ENCODE measurements around the gene NUTM2A.
A peak's percentile ranks its signal among the peaks of the same experiment; 100 is the strongest.
"Not testable (repeated sequence)": the region's sequence is repeated elsewhere in the genome, so short reads cannot be mapped to it uniquely, and the experiment has no call there.

Gene NUTM2A, protein sequence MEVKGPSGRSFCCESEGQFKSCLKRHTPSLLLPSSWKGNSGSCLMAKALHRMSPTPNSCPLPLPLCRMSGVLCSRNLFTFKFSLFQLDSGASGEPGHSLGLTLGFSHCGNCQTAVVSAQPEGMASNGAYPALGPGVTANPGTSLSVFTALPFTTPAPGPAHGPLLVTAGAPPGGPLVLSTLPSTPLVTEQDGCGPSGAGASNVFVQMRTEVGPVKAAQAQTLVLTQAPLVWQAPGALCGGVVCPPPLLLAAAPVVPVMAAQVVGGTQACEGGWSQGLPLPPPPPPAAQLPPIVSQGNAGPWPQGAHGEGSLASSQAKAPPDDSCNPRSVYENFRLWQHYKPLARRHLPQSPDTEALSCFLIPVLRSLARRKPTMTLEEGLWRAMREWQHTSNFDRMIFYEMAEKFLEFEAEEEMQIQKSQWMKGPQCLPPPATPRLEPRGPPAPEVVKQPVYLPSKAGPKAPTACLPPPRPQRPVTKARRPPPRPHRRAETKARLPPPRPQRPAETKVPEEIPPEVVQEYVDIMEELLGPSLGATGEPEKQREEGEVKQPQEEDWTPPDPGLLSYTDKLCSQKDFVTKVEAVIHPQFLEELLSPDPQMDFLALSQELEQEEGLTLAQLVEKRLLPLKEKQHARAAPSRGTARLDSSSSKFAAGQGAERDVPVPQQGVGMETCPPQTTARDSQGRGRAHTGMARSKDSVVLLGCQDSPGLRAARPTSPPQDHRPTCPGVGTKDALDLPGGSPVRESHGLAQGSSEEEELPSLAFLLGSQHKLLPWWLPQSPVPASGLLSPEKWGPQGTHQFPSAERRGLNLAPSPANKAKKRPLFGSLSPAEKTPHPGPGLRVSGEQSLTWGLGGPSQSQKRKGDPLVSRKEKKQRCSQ

DNA sequence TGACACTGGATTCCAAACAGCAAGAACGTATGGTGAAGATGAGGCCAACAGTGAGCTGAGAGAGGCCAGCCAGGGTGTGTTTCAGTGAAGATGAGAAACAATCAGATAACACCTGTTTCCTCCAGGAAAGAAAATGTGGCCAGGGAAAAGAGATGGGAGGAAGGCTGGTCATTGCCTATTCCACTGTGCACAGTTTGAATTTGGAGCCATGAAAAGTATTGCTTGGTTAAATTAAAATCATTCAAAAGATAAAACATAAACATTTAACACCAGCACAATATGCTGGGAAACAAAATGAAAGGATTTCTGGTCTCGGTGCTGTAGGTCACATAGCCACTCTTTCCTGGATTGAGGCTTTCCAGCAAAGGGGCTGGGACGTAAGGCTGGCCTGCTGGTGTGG is at the start of gene NUTM2A:
Gene NUTM2A (plus strand): TSS at position 301 of the 400 bp plus-strand sequence. CDS start 383 bp downstream, outside the sequence.
- DNase-seq (ENCODE audit: low spot score): not testable (repeated sequence)

DNA sequence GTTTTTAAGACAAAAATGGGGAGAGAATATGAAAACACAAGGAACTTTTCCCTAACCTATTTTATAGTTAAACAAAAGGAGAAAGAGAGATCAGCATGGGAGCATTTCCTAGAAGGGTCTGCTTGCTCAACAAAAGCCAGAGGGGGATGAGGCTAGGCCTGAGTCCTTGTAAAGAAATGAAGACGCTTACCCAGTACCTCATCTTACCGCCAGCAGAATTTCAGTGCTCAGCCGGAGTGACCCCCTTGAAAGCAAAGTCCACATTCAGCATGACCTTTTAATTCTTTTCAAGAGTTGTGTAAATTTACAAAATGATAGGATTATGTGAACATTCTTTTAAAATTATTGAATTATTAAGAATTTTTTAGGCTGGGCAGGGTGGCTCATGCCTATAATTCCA is 47.7 kb upstream of the NUTM2A start:
- not testable (repeated sequence) for DNase-seq (ENCODE audit: low spot score)

DNA sequence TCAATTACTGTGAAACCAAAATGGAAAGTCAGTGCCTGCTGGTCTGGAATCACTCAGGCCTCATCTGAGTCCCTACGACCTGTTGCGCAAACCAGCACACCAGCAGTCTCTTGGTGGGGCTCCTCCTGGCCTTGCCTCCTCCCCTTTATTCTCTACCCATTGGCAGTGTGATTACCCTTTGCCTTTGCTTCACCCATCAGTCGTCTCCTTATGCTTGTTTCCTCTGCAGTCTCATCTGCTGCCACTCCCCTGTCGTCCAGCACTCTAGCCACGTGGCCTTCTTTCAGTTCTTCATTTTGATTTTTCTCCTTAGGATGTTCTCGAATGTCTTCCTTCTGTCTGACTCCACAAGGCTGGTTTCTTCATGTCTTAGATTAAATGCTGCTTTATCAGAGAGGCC is 40.8 kb upstream of the NUTM2A start:
- DNase-seq (ENCODE audit: low spot score): not testable (repeated sequence)

DNA sequence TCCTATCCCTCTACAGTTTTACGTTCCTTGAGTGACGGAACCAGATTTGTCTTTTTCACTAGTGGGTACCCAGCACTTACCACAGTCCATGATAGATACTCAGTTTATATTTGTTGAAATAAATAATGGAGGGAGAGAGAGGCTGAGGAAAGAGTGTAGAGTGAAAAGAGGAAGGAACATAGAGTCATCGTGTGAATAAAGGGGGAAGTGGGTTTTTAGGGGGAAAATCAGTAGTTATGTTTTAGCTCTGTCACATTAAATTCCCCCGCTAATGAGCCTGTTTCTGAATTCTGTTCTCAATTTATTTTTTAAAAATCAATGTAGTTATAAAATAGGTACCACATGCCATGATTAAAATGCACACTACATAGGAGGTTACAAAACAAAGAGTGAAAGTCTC is 39.2 kb upstream of the NUTM2A start:
- DNase-seq (ENCODE audit: low spot score): not testable (repeated sequence)

DNA sequence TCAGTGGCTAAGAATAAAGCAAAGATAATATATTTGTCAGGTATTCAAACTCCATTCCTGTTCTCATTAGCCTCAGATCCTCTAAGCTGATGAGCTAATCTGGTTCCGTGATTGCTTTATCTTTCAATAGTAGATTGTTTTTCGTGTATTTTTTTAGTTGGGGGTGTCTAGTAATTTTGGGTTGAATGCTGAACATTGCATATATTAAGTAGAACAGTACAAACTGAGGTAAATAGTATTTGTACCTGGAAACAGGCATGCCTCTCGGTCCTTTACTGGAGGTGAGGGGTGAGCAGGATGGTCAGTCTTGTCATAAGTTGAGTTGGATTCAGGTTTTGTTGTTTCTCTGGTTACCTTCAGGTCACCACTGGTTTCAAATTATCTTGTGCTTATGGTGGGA is 37.7 kb upstream of the NUTM2A start:
- DNase-seq (ENCODE audit: low spot score): not testable (repeated sequence)

DNA sequence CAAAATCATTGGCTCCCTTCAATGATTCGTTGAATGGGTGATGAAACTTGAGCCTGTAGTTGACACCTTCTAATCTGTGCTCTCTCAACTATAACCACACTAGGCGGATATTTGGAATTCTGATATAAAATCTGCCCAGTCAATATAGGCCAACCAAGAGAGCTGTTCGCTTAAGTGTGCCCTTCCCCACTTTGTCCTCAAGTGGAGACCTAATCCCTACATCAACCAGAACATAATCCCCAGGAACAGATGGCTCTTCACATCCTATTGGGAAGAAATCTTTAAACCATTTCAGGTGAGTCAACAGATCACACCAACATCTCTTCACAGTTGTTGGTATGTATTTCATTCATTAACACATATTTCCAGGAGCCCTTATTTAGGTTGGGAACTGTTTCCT is 33.4 kb upstream of the NUTM2A start:
- not testable (repeated sequence) for DNase-seq (ENCODE audit: low spot score)

DNA sequence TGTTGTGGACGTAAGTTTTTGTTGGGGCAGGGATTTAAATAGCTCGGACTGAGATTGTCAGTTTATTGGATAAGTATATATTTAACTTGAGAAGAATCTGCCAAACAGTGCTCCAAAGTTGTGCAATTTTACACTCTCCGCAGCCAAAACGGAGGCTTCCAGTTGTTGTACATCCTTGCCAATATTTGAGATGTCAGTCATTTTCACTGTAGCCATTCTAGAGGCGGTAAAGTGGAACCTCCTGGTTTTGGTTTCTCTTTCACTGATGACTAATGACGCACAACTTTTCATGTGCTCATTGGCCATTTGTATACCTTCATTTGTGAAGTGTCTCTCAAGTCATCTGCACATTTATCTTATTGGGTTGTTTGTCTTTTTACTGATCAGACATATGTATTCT is 24.3 kb upstream of the NUTM2A start:
- DNase-seq (ENCODE audit: low spot score): peak; percentile 71

DNA sequence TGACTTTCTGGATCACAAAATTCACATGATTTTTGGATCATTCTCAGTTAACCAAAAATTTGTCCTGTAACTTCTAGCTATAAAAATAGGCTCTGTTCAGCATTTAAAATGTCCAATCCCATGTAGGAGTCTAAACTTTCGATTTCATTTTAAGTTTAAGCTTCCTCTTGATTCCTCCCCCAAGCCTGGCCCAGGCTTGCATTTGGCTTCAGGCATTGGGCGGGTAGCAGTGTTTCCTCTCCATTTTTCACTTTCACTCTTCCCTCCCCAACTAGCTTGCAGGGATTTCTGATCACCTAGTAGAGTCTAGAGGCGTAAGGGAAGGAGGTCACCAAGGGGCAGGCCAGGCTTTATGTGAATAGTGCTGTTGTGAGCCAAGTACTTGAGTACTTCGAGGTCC is 20.4 kb upstream of the NUTM2A start:
- not testable (repeated sequence) for DNase-seq (ENCODE audit: low spot score)

DNA sequence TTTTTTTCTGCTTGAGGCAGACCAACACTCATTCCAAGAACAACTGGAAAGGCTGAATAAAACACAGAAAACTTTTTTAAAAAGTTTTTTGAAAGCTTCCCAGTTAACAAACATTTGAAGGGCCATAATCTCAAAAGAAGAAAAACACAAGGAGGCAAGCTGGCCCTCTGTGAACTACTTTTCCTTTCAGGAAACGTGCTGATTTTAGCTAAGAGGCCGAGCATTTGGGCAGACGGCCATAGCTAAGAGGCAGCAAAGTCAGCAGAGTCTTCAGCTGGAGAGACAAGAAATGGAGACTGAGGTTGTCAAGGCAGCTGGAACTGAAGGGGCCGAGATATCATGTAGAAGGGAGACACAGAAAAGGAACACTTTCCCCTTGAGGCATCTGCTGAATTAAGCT is 18.3 kb upstream of the NUTM2A start:
- DNase-seq (ENCODE audit: low spot score): not testable (repeated sequence)

DNA sequence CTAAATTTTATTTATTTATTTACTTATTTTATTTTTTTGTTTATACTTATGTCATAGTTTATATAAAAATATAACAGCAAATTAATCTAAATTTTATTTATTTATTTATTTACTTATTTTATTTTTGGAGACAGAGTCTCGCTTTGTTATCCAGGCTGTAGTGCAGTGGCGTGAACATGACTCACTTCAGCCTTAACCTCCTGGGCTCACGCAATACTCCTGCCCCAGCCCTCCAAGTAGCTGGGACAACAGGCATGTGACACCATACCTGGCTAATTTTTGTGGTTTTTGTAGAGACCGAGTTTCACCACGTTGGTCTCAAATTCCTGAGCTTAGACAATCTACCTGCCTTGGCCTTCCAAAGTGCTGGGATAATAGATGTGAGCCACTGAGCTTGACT is 14.9 kb upstream of the NUTM2A start:
- not testable (repeated sequence) for DNase-seq (ENCODE audit: low spot score)

DNA sequence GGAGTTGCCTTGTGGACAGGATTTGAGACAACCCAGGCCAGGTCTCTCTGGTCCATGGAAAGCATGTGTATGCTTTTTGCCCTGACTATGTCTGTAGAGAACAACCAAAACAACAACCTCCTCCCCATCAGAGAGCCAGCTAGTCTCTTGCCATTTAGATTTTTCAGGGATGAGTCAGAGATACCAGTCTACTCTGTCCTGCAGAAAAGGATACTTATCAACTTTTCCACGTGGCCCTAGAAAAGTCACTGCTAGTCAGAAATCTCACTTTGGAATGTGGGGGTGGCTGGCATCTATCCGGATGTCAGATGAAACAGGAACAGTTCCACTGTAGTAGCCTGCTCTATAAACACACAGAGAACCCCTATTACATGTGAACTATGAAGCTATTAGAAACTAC is 13.4 kb upstream of the NUTM2A start:
- DNase-seq (ENCODE audit: low spot score): peak; percentile 1

DNA sequence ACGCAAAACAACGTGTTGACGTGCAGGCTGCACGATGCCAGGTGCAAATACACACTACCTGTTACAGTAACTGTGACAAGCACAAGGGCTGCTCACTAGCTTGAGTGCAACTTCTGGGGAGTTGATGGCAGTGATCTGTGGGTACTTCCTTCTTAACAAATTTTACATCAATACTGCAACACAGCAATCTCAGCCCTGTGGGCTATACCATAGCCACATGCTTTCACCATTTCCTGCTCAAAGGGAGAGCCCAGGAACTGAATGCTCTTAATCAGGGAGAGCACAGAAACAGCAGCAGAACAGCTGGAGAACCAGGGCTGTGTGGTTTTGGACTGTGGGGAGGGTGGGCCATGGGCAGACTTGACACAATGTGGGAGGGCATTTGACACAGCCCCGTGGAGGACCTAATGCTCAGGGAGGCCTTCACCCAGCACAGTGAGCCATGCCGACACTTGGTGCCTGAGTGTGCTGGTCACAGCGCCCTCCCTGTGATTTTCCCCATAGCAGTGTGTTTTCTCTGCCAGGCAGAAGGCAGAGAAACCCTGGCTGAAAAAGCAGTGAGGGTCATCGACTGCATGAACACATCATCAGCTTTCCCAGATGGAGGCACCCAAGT is 12.0 kb upstream of the NUTM2A start:
- DNase-seq (ENCODE audit: low spot score): not testable (repeated sequence)

DNA sequence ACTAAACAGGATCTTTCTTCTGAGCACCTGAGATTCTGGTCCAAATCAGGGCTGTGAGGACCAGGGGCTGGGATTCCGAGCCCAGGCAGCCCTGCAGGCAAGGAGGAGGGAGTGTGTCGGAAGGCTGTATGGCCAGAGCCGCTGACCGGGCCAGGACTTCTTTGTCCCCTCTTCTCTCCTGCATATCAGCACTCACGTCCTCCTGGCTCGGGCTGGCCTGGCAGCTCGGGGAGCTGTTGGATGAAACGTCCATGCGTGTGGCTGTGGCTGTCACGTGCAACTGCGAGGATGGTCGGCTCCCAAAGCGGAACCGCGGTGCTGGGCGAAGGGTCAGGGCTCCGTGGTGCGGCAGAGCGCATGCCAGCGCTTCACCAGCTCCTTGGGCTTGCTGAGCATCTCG is 11.4 kb upstream of the NUTM2A start:
- not testable (repeated sequence) for DNase-seq (ENCODE audit: low spot score)

DNA sequence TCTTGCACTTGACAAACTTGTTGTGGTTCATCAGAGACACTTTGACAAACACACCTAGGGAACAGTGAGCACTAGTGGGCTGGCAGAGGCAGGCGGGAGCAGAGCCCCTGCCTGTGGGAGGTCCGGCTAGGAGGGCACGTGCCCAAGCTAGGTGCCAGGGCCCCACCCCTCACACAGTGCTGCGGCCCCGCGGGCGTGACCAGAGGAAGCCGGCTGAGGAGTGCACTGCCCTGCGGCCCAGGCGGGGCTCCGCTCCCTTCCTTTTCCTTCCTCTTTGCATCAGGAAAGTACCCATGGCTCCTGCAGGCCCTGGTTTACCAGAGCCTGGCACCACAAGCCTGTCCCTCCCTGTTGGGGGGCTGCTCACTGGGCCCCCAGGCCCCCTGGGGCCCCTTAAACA is 9.1 kb upstream of the NUTM2A start:
- DNase-seq (ENCODE audit: low spot score): not testable (repeated sequence)

DNA sequence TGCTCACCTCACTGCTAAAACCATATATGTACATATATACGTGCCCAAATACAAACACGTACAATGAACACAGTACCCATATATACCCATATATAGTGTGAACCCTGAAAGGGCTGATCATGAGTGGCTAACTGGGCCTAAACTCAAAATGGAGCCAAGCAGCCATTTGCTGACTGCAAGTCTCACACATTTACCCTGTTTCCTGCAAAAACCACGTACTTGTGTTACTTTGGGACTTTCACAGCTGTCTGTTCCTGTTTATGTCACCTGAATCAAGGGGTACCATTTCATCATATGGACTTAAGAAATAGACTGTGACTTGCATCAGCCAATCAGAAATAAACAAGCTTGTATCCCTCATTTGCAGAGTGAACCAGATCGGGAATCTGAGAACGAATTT is 5.9 kb upstream of the NUTM2A start:
- not testable (repeated sequence) for DNase-seq (ENCODE audit: low spot score)

DNA sequence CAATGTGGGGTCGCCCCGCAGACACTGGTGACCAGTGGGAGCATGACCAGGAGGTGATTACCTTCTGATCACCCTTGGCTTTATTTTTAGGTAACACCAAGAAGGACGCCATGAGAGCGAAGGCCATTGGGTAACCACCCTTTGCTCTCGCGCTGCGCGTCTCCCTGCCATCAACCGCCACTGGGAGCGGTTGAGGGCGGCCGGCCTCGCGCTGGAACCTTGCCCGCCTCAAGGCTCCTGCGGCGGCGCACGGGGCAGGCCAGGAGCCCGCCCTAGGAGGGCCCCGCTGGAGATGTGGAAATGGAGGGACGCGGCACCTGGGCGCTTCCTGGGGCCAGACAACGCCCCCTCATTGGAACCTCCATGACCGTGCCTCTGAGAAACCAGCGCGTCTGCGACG is 2.5 kb upstream of the NUTM2A start:
- not testable (repeated sequence) for DNase-seq (ENCODE audit: low spot score)

DNA sequence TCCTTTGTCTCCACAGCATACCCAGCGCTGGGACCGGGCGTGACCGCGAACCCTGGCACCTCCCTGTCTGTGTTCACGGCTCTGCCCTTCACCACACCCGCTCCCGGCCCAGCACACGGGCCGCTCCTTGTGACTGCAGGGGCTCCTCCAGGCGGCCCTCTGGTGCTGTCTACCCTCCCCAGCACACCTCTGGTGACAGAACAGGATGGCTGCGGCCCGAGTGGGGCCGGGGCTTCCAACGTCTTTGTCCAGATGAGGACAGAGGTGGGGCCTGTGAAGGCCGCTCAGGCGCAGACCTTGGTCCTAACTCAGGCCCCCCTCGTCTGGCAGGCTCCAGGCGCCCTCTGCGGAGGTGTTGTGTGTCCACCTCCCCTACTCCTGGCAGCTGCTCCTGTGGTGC is 3.0 kb downstream of the NUTM2A start:
- DNase-seq (ENCODE audit: low spot score): not testable (repeated sequence)

DNA sequence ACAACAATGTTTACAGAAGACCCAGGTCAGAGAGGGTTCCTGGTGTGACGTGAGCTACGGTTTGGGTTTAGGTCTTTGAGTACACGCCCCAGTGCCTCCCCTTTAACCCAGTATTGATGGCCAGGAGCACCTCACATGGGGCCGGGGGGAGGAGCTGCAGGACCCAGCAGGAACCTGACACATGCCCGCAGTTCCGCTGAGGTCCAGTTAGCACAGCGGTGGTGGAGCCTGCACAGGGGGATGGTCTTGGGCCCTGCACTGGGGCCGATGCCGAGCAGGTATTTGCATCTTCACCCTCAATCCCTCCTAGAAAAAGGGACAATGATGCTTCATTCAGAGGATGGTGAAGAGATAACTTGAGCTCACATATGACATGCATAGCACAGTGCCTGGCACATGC is 4.0 kb downstream of the NUTM2A start:
- not testable (repeated sequence) for DNase-seq (ENCODE audit: low spot score)

DNA sequence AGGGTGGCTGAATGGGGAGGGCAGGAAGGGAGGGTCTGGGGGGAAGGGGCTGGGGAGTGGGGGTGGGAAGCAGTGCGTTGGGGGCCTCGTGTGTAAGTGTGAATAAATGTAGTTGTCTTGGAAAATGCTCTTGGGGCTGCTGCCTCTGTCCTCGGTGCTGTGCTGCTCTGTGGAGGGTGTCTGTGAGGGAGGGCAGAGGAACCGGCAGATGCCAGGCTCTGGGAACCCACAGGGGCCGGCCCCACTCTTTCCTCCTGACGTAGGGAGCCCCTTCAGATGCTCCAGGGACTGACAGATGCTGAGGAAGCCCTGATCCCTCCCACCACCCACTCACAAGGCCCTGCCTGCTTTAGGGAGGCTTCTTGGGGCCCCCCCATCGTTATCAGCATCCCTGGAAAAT is 9.6 kb downstream of the NUTM2A start:
- DNase-seq (ENCODE audit: low spot score): not testable (repeated sequence)

DNA sequence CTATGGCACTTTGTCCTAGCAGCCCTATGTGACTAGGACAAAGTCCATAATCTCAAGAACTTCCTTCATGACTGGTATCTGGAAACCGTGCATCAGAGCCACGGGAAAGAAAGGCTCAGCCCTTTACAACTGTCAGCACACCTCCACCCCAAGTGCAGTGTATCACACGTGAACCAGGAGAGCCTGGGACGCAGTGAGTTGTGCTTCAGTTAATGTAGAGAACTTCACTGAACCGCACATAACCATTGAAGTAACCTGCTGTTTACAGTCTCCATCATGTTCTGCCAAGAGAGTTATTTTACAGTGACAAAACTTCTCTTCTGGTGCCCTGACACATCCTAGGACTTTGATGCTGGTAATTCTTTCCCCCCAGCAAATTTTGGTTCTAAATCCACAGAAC is 12.0 kb downstream of the NUTM2A start:
- not testable (repeated sequence) for DNase-seq (ENCODE audit: low spot score)

DNA sequence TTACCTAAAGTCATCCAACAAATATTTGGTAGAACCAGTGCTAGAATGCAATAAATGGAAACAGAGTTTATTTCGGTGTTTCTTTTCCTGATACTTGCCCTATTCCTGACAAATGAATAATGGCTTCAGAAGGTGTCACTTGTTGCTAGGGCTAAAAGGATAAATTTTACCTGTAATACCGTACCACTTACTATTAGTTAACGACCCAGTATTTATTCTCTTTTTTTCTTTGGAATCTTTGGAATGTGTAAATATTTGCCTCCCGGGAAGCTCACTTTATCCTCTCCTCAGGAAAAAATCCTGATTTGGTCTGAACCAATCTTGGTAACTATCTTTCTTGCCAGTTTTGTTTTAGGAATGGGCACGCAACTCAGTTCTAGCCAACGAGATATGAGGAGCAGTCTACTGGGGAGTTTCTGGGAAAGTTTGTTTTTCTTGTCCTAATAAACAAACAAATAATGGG is 14.1 kb downstream of the NUTM2A start:
- not testable (repeated sequence) for DNase-seq (ENCODE audit: low spot score)

DNA sequence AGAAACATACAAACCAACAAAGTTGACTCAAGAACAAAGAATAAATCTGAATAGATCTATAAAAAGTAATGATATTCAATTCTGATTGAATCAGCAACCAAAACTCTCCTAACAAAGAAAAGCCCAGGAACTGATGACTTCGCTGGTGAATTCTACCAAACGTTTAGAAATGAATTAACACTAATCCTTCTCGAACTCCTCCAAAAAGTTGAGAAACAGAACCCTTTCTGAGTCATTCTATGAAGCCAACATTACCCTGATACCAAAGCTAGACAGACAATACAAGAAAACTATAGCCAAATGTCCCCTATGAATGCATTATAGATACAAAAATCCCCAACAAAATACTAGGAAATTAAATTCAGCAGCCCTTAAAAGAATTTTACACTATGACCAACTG is 16.9 kb downstream of the NUTM2A start:
- not testable (repeated sequence) for DNase-seq (ENCODE audit: low spot score)
